A673 (cell line): ENCODE results near the gene CMTM6. TPM values are rescaled to one million over a fixed set of nuclear protein-coding genes. Genes with fewer than 3 reads are reported as not detected.

Experiments used
- Bru-seq: library from RNA; stranded (reverse); fragments of 400-500 nt; gene quantifications from one replicate; lab custom pipeline; 2021; lab: Mats Ljungman, UMichigan
- BruChase-seq, 2 experiments: library from RNA; stranded (reverse); fragments of 400-500 nt; gene quantifications; one replicate each; lab custom pipeline; 2021; lab: Mats Ljungman, UMichigan
- BruUV-seq: library from RNA; stranded (reverse); fragments of 400-500 nt; replicated peaks from 2 replicates; lab custom pipeline; 2021; lab: Mats Ljungman, UMichigan
- CTCF ChIA-PET: fragments of 300-600 bp; sonication (Branson Sonifier 250); formaldehyde crosslinking; loops from one replicate; lab custom pipeline; 2022; ENCODE audit warnings: antibody characterized with exemption; lab: Charles Lee
- POLR2A ChIA-PET: fragments of 300-600 bp; sonication (Branson Sonifier 250); formaldehyde crosslinking; loops from one replicate; lab custom pipeline; 2022; ENCODE audit warnings: antibody characterized with exemption; ENCODE audit not compliant: low non-redundant PET; lab: Charles Lee
- DNase-seq: peaks from one replicate; pipeline ENCODE4 v3.0.0-alpha.2; 2015; ENCODE audit warnings: low spot score
- H3K27ac ChIP-seq: fragments of 200-600 bp; sonication (generic); 2 replicates; pipeline ENCODE4 v1.5.1; 2016; ENCODE audit warnings: mixed run types, low read depth, mild to moderate bottlenecking, mixed read lengths, antibody characterized with exemption, low read length; ENCODE audit not compliant: poor library complexity, severe bottlenecking
- H3K27me3 ChIP-seq: fragments of 200-600 bp; sonication (generic); replicated peaks from 2 replicates; pipeline ENCODE4 v1.6.1; 2017; ENCODE audit warnings: mixed run types, low read depth, mild to moderate bottlenecking, mixed read lengths, antibody characterized with exemption, low read length; ENCODE audit not compliant: insufficient read depth, poor library complexity
- H3K36me3 ChIP-seq: fragments of 200-600 bp; sonication (generic); 2 replicates; pipeline ENCODE4 v1.6.1; 2016; ENCODE audit warnings: mixed run types, mild to moderate bottlenecking, mixed read lengths, antibody characterized with exemption, low read length; ENCODE audit not compliant: insufficient read depth, poor library complexity, severe bottlenecking
- H3K4me1 ChIP-seq: fragments of 200-600 bp; sonication (generic); 2 replicates; pipeline ENCODE4 v1.6.1; 2017; ENCODE audit warnings: mixed run types, mild to moderate bottlenecking, mixed read lengths, antibody characterized with exemption, low read length; ENCODE audit not compliant: insufficient read depth, poor library complexity, severe bottlenecking
- H3K4me3 ChIP-seq: fragments of 200-600 bp; sonication (generic); 2 replicates; pipeline ENCODE4 v1.5.1; 2016; ENCODE audit warnings: low read depth, mixed run types, mild to moderate bottlenecking, mixed read lengths, low read length; ENCODE audit not compliant: poor library complexity, severe bottlenecking
- H3K9me3 ChIP-seq: fragments of 200-600 bp; sonication (generic); 2 replicates; pipeline ENCODE4 v1.6.1; 2016; ENCODE audit warnings: mixed run types, low read depth, mild to moderate bottlenecking, mixed read lengths, antibody characterized with exemption, low read length; ENCODE audit not compliant: poor library complexity, severe bottlenecking
- CTCF ChIP-seq: fragments of 300-800, 200-600 bp; sonication (generic); conservative IDR thresholded peaks from 2 replicates; pipeline ENCODE4 v1.5.1; 2017; ENCODE audit warnings: low read depth, mild to moderate bottlenecking, antibody characterized with exemption, low read length, moderate library complexity, mixed read lengths
- EZH2 ChIP-seq: fragments of 200-600 bp; sonication (generic); IDR thresholded peaks from 2 replicates; pipeline ENCODE4 v1.6.1; 2017; ENCODE audit warnings: borderline replicate concordance, low read depth, mild to moderate bottlenecking, mixed read lengths, antibody characterized with exemption, low read length; ENCODE audit not compliant: poor library complexity, severe bottlenecking
- intact Hi-C: fragments of 100-400 bp; cut with micrococcal nuclease; formaldehyde crosslinking; loops from one replicate; pipeline ENCODE4 v1.10.0; 2022; ENCODE audit not compliant: unreplicated experiment
- long read RNA-seq: library from polyadenylated mRNA; stranded (forward); transcript quantifications from one replicate; pipeline ENCODE4 v2.0.0, GENCODE V29; 2022
- total RNA-seq: library from RNA; stranded (reverse); gene quantifications from 2 replicates; pipeline ENCODE4 v1.2.3, GENCODE V29; 2021

The CMTM6 gene
- total RNA-seq (30.5 and 32.3 TPM in 2 replicates), Bru-seq, nascent RNA (percentile 74 among the genes with signal in this experiment), BruChase-seq, experiment 1, labeled RNA remaining after a 2-hour chase (percentile 81 among the genes with signal in this experiment), BruChase-seq, experiment 2, labeled RNA remaining after a 6-hour chase (percentile 93 among the genes with signal in this experiment)
- long read RNA-seq, transcript CMTM6-201 (4 exons, 3,863 nt): major isoform, 195 of 208 reads
- long read RNA-seq, partial matches to known transcripts: 1 of 208 reads
- long read RNA-seq, other reads (novel, unspliced or antisense): 12 of 208 reads

- no TSS peak for BruUV-seq
- no peaks in the 10 kb centered on the region for H3K9me3 ChIP-seq
- H3K4me3 ChIP-seq: peak within 1 kb of the TSS; percentile 76
- POLR2A ChIA-PET: no interaction called here
- no peaks in the 10 kb centered on the region for H3K27me3 ChIP-seq
- DNase-seq: peak; percentile 84
- CTCF ChIA-PET: no interaction called here
- intact Hi-C loops: loop anchor here (5.0 kb wide), 1 partner anchor 165 kb away; no protein-coding TSS in a partner anchor
- peak within 1 kb of the TSS; percentile 85 for H3K27ac ChIP-seq
- H3K36me3 ChIP-seq: no peaks in the 10 kb centered on the region
- TF ChIP-seq EZH2: no peak
- TF ChIP-seq CTCF: no peak
- H3K4me1 ChIP-seq: peaks cover 10% of the 10 kb centered on the region
Measured at GRCh38 chr3:32502118-32502945, at the start of gene CMTM6. CMTM6 (minus strand) TSS chr3:32502852; CDS start chr3:32502745, 107 bp downstream.

- DNase-seq: no peak
- Histone ChIP-seq H3K27ac (no peak overlapping the region), H3K36me3 (no peaks in the 10 kb centered on the region), H3K4me3 (no peak overlapping the region), H3K27me3 (no peaks in the 10 kb centered on the region), H3K4me1 (peaks cover 14% of the 10 kb centered on the region), H3K9me3 (no peaks in the 10 kb centered on the region)
- CTCF ChIA-PET: no interaction called here
- no TSS peak for BruUV-seq
- POLR2A ChIA-PET: no interaction called here
- intact Hi-C loops: no loop called here
- no peak for TF ChIP-seq CTCF
- TF ChIP-seq EZH2: no peak
Measured at GRCh38 chr3:32552013-32552412, 49.4 kb upstream of the CMTM6 start.

- H3K27me3 ChIP-seq: no peaks in the 10 kb centered on the region
- CTCF ChIA-PET: no interaction called here
- no peak for DNase-seq
- POLR2A ChIA-PET: no interaction called here
- no peaks in the 10 kb centered on the region for H3K9me3 ChIP-seq
- BruUV-seq: no TSS peak
- no peak overlapping the region for H3K27ac ChIP-seq
- no peak overlapping the region for H3K4me3 ChIP-seq
- TF ChIP-seq CTCF (no peak), EZH2 (no peak)
- peaks cover 14% of the 10 kb centered on the region for H3K4me1 ChIP-seq
- H3K36me3 ChIP-seq: no peaks in the 10 kb centered on the region
- intact Hi-C loops: no loop called here
Measured at GRCh38 chr3:32551496-32551895, 48.8 kb upstream of the CMTM6 start.
